K562 (cell line): Measurements from ENCODE around the gene UBE3D. TPM values are rescaled to one million over a fixed set of nuclear protein-coding genes. Genes with fewer than 3 reads are reported as not detected.

ENCODE experiments used
- ATAC-seq: fragments of 200-7000 bp; cut with Tn5 transposase; 3 replicates; pipeline ENCODE4 v1.9.1; 2020; ENCODE audit warnings: moderate library complexity
- BruUV-seq: library from RNA; stranded (reverse); fragments of 400-500 nt; replicated peaks from 2 replicates; lab custom pipeline; 2021; lab: Mats Ljungman, UMichigan
- CTCF ChIA-PET: fragments of 300-600 bp; formaldehyde crosslinking; extraction: SDS; loops from one replicate; lab custom pipeline; 2021; ENCODE audit warnings: low intra/inter-chr PET ratio; lab: Yijun Ruan, JAX
- POLR2A ChIA-PET: fragments of 300-600, 350-650 bp; sonication (Branson Sonifier 250); formaldehyde crosslinking; extraction: SDS; loops from one replicate; lab custom pipeline; 2021; ENCODE audit warnings: antibody characterized with exemption, inconsistent platforms; lab: Yijun Ruan, JAX
- DNase-seq, 4 experiments: peaks; one replicate each; pipeline versions ENCODE4 v3.0.0 to v3.0.0-alpha.2; 2011 to 2018; ENCODE audit warnings: low spot score in 3 of 4, mixed read lengths in 3 of 4; ENCODE audit errors: extremely low read depth in 1 of 4
- FAIRE-seq: peaks from 2 replicates; lab custom pipeline; 2011; peaks lifted over from hg19 to GRCh38; lab: Jason Lieb, UNC
- H2AFZ ChIP-seq: 2 replicates; pipeline ENCODE4 v1.6.0; 2011; ENCODE audit warnings: low read depth, low read length, control low read depth, inconsistent platforms
- H3K27ac ChIP-seq: fragments of 200-600 bp; 3 replicates; pipeline ENCODE4 v1.8.0; 2011; ENCODE audit warnings: low read depth, mild to moderate bottlenecking, control low read depth, inconsistent platforms, low read length, moderate library complexity, mixed read lengths; ENCODE audit errors: extremely low read depth
- H3K27me3 ChIP-seq, 2 experiments: fragments of 300-600 bp in 1 of 2; 2 replicates in 1 of 2; 3 replicates in 1 of 2; pipeline versions ENCODE4 v1.6.0 to v1.8.0; 2011; ENCODE audit warnings: inconsistent platforms in 2 of 2, low read length in 2 of 2, mild to moderate bottlenecking in 1 of 2, mixed read lengths in 1 of 2, moderate library complexity in 1 of 2; ENCODE audit not compliant: control insufficient read depth in 2 of 2, insufficient read depth in 2 of 2
- H3K36me3 ChIP-seq: fragments of 300-600 bp; 3 replicates; pipeline ENCODE4 v1.8.0; 2011; ENCODE audit warnings: mild to moderate bottlenecking, low read length, inconsistent platforms; ENCODE audit not compliant: control insufficient read depth, insufficient read depth
- H3K4me1 ChIP-seq, 2 experiments: fragments of 200-600 bp in 1 of 2; replicated peaks in 1 of 2; 2 replicates in 1 of 2; 3 replicates in 1 of 2; pipeline versions ENCODE4 v1.5.1 to v1.8.0; 2011; ENCODE audit warnings: inconsistent platforms in 2 of 2, low read length in 2 of 2, mild to moderate bottlenecking in 1 of 2, mixed read lengths in 1 of 2, moderate library complexity in 1 of 2; ENCODE audit not compliant: control insufficient read depth in 2 of 2, insufficient read depth in 2 of 2
- H3K4me2 ChIP-seq: 2 replicates; pipeline ENCODE4 v1.6.1; 2011; ENCODE audit warnings: low read length, control low read depth, inconsistent platforms, mixed read lengths; ENCODE audit not compliant: insufficient read depth
- H3K4me3 ChIP-seq: fragments of 200-600 bp; sonication (generic), shearing (Covaris generic); 2 replicates; pipeline ENCODE4 v1.5.1; 2016; ENCODE audit warnings: control low read depth, inconsistent platforms
- H3K79me2 ChIP-seq: fragments of 200-600 bp; 3 replicates; pipeline ENCODE4 v1.8.0; 2011; ENCODE audit warnings: low read length, inconsistent platforms; ENCODE audit not compliant: control insufficient read depth, insufficient read depth
- H3K9ac ChIP-seq, 2 experiments: 2 replicates each; pipeline versions ENCODE4 v1.6.0 to v1.6.1; 2011; ENCODE audit warnings: low read depth in 2 of 2, low read length in 2 of 2, control low read depth in 1 of 2, inconsistent platforms in 1 of 2, mild to moderate bottlenecking in 1 of 2, mixed read lengths in 1 of 2; ENCODE audit not compliant: insufficient read depth in 1 of 2
- H3K9me1 ChIP-seq: one replicate; pipeline ENCODE4 v1.6.0; 2011; ENCODE audit warnings: inconsistent platforms, mild to moderate bottlenecking, low read length, moderate library complexity; ENCODE audit not compliant: control insufficient read depth, insufficient read depth
- H3K9me3 ChIP-seq: replicated peaks from 2 replicates; pipeline ENCODE4 v1.5.1; 2011; ENCODE audit warnings: low read depth, low read length, inconsistent platforms; ENCODE audit not compliant: control insufficient read depth, insufficient read depth
- H4K20me1 ChIP-seq: replicated peaks from 2 replicates; pipeline ENCODE4 v1.6.1; 2011; ENCODE audit warnings: low read length, inconsistent platforms, mixed read lengths; ENCODE audit not compliant: control insufficient read depth, insufficient read depth
- ETS2 ChIP-seq: IDR thresholded peaks from 2 replicates; pipeline ENCODE4 v1.6.1; 2016; ENCODE audit warnings: borderline replicate concordance, missing genetic modification characterization, mild to moderate bottlenecking, moderate library complexity, missing compliant biosample characterization; ENCODE audit not compliant: poor library complexity, severe bottlenecking
- FOSL1 ChIP-seq: fragments of 200-800 bp; sonication (Bioruptor generic); conservative IDR thresholded peaks from 2 replicates; pipeline ENCODE4 v1.6.1; 2016; ENCODE audit warnings: missing genetic modification characterization, missing compliant biosample characterization
- JUND ChIP-seq, 2 experiments: IDR thresholded peaks; 2 replicates in 1 of 2; 3 replicates in 1 of 2; pipeline ENCODE4 v1.6.1; 2011; ENCODE audit warnings: borderline replicate concordance in 2 of 2, low read depth in 2 of 2, low read length in 2 of 2, improper control_type of control experiment in 1 of 2, missing biosample characterization in 1 of 2, missing genetic modification characterization in 1 of 2, missing genetic modification reagents in 1 of 2
- MAFK ChIP-seq: IDR thresholded peaks from 2 replicates; pipeline ENCODE4 v1.6.1; 2011; ENCODE audit warnings: low read length, improper control_type of control experiment
- NFYB ChIP-seq: IDR thresholded peaks from 2 replicates; pipeline ENCODE4 v1.6.1; 2011; ENCODE audit warnings: mild to moderate bottlenecking, moderate library complexity; ENCODE audit not compliant: insufficient read length; ENCODE audit errors: extremely low read depth
- NUFIP1 ChIP-seq: fragments of 450-650 bp; IDR thresholded peaks from 2 replicates; pipeline ENCODE4 v1.6.1; 2018; ENCODE audit not compliant: partially characterized antibody
- SMAD4 ChIP-seq: fragments of 250-450 bp; sonication (Bioruptor Pico); conservative IDR thresholded peaks from 2 replicates; pipeline ENCODE4 v1.8.0; 2021; ENCODE audit warnings: inconsistent platforms, mild to moderate bottlenecking, moderate library complexity
- ZBTB1 ChIP-seq: sonication (generic); formaldehyde crosslinking; IDR thresholded peaks from 2 replicates; pipeline ENCODE4 v1.8.1; 2023; ENCODE audit warnings: missing genetic modification reagents, low read depth, mild to moderate bottlenecking, borderline replicate concordance
- WGBS: fragments of 100-300 bp; shearing (Covaris generic); methylation state at CpG from one replicate; pipeline ENCODE4 v1.1.6; 2016; ENCODE audit warnings: low coverage, mixed read lengths; ENCODE audit not compliant: insufficient coverage; ENCODE audit errors: missing lambda C conversion rate; 5-methylcytosine and 5-hydroxymethylcytosine counted together
- in situ Hi-C: fragments of 300-500 bp; cut with MboI; formaldehyde crosslinking; loops from 4 replicates; pipeline ENCODE4 v1.15.0; 2018; ENCODE audit warnings: inconsistent platforms, mixed read lengths
- intact Hi-C: fragments of 100-400 bp; cut with micrococcal nuclease; formaldehyde crosslinking; loops from 2 replicates; pipeline ENCODE4 v1.14.2; 2022
- polyA plus RNA-seq, 8 experiments: library from polyadenylated mRNA; depleted of rRNA in 4 of 8; stranded (reverse) in 5 of 8; unstranded in 3 of 8; fragments of >200 nt; fragmentation: Nextera tagmentation in 2 of 8; fragmentation: Illumina TruSeq in 1 of 8; extraction: Ambion mirVana in 2 of 8; extraction: Trizol in 1 of 8; gene quantifications; 2 replicates each; pipeline versions ENCODE4 v1.2.1 to v1.2.3, GENCODE V29; 2011 to 2014; ENCODE audit warnings: inconsistent platforms in 1 of 8, missing spikeins in 1 of 8
- total RNA-seq, 7 experiments: library from RNA; depleted of rRNA in 6 of 7; stranded (reverse); fragments of >200 nt in 6 of 7; fragmentation: Illumina TruSeq in 2 of 7; extraction: Trizol in 2 of 7; gene quantifications; 2 replicates each; pipeline versions ENCODE4 v1.2.1 to v1.2.3, GENCODE V29; 2011 to 2021; ENCODE audit warnings: low replicate concordance in 1 of 7
- TF ChIP-seq, protein P1 (sequence below): fragments of 450-650 bp; formaldehyde crosslinking; IDR thresholded peaks from 2 replicates; pipeline ENCODE4 v1.4.0; 2020; ENCODE audit warnings: mild to moderate bottlenecking

The UBE3D gene
- total and polyA plus RNA-seq, 9 of the 15 experiments (the other 6 are each of a cell fraction or from before 2014, with no cell fraction given), result 9.4 to 17.6 (median 11.9) TPM

DNA sequence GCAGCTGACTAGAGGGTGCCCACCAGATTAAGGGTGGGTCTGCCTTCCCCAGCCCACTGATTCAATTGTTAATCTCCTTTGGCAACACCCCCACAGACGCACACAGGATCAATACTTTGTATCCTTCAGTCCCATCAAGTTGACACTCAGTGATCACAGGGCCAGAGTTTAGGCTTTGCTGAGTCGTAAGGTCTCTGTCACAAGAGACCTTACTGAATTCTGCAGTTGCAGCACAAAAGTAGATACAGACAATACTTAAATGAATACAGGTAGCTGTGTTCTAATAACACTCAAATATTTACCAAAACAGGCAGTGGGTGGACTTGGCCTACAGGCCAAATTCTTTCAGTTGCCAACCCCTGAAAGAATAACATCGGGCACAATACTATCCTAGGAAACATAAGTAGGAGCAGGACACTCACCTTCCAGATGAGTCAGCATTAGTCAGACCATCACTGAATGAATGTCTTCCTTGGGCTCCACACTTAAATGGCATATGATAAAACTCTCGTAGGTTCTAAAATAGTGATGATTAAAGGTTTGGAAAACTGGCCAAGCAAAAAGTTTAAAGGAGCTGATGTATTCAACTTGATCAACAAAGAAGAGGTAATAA is 190.0 kb downstream of the UBE3D start (continued):
- TF ChIP-seq FOSL1 (peak; percentile 95), ETS2 (tag) (no peak), ZBTB1 (no peak), JUND (IDR thresholded peaks at IDR 0.05; ENCODE audit: borderline replicate concordance, low read depth, low read length) (no peak), JUND (tag; IDR thresholded peaks at IDR 0.05; ENCODE audit: borderline replicate concordance, low read depth, low read length) (0 out of 3 replicates have a peak, but pooled peaks have one; percentile 45), NFYB (no peak), MAFK (peak; percentile 77; the same call in 1 of the 2 replicates)
- TF ChIP-seq, protein P1, sequence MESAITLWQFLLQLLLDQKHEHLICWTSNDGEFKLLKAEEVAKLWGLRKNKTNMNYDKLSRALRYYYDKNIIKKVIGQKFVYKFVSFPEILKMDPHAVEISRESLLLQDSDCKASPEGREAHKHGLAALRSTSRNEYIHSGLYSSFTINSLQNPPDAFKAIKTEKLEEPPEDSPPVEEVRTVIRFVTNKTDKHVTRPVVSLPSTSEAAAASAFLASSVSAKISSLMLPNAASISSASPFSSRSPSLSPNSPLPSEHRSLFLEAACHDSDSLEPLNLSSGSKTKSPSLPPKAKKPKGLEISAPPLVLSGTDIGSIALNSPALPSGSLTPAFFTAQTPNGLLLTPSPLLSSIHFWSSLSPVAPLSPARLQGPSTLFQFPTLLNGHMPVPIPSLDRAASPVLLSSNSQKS (CRISPR knock-in tag), result no peak

GRCh38 chr6:82874867-82875266 is 190.8 kb downstream of the UBE3D start:
- ATAC-seq (peak; percentile 76), FAIRE-seq (no peak), DNase-seq (peak in 1 of 4 experiments; percentile 17)
- in situ Hi-C loops (no loop called here), intact Hi-C loops (no loop called here)
- H4K20me1 ChIP-seq, result no peaks in the 10 kb centered on the region
- no peaks in the 10 kb centered on the region for H3K27me3 ChIP-seq
- TF ChIP-seq SMAD4 (CRISPR knock-in tag) (peak; percentile 68), NUFIP1 (no peak)
- H3K9me1 ChIP-seq, result no peaks in the 10 kb centered on the region
- no TSS peak for BruUV-seq
- POLR2A ChIA-PET, result no interaction called here
- H3K4me2 ChIP-seq, result no peak overlapping the region
- H3K9me3 ChIP-seq, result no peaks in the 10 kb centered on the region
- H3K79me2 ChIP-seq, result no peaks in the 10 kb centered on the region
- no peaks in the 10 kb centered on the region for H3K36me3 ChIP-seq
- CTCF ChIA-PET, result no interaction called here
- no peak overlapping the region for H3K27ac ChIP-seq
- no peak overlapping the region for H3K4me3 ChIP-seq
- H3K9ac ChIP-seq, result peak overlapping the region in 1 of 2 experiments; percentile 13; a peak in 1 of 4 replicates
- H3K4me1 ChIP-seq, result peaks cover 0 to 5% of the 10 kb centered on the region in 2 experiments; a peak in 3 of 5 replicates
- H2AFZ ChIP-seq, result peak overlapping the region; percentile 42; the same call in 1 of the 2 replicates
- 14% methylated on average over 3 of the region's 3 CpGs for WGBS
